Measurements from ENCODE around the gene BTBD9.

BTBD9 gene

DNA sequence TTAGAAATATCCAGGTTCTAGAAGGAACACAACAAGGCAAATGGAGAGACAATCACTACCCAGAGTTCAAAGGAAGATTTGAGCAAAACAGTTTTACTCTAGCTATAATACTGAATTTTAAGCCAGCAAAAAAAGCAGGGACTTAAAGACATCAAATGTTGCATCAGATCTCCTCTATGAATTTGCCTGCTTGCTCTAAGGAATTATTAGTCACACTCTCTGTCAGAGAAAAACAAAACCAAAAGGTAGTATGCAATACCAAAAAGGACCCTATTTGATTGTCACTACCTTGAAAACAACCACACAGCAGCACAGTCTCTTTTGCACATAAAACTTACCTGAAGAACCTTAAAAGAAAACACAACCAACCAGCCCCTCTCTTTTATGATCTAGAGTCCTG lies 46.3 kb downstream of the BTBD9 start:
- DNase-seq = no peak

DNA sequence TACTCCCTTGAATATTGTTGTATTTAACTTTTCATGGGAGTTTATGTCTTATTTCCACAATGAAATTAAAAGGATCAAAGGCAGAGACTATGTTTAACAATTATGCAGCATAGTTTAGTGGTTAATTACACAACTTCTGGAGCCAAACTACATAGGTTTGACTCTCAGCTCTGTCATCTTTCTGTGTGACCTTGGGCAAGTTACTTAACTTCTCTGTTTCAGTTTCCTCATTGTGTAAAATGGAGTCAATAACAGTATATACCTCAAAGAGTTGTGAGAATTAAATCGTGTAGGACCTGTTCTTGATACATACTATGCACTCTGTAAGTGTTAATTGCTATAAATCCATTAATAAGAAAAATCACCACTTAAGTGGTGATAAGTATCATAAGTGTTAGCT lies 48.3 kb downstream of the BTBD9 start:
- no peak for DNase-seq

DNA sequence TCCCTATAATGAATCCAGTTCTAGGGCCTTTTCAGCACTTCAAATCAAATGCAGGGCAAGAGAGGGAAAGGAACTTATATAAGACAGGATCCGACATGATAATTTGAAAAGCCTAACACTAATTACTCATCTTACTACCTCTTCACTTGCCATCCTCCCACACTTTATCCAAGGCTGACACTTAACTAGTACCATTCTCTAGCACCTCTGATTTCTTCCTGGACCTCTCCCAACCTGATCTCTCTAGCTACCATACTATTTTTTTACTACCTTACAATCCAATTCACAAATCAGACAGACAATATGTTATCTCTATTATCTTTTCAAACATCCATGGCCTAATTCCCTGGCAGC lies 50.4 kb downstream of the BTBD9 start:
- DNase-seq = no peak

- DNase-seq = no peak
Measured at GRCh38 chr6:38588631-38589366, 50.9 kb downstream of the BTBD9 start.

GRCh38 chr6:38587766-38588362 lies 51.9 kb downstream of the BTBD9 start:
- DNase-seq = no peak

DNA sequence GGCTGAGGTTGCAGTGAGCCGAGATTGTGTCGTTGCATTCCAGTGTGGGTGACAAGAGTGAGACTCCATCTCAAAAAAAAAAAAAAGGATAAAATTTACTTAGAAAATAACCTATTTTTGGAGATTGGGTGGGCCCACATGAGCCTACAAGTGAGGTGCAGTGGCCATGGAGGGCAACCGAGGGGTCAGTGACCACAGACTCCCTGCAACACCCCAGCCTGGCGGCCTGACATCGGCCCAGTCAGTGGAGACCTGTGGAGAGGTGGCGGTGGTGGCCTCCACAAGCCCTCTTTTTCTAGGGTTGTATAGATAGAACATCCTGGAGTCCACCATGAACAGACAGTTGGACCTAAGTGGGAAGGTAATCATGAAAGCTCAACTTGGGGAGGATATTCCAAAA lies 52.7 kb downstream of the BTBD9 start:
- DNase-seq = no peak

- DNase-seq = no peak
Measured at GRCh38 chr6:38584731-38585130, 55.0 kb downstream of the BTBD9 start.

GRCh38 chr6:38583523-38583922 lies 56.2 kb downstream of the BTBD9 start:
- DNase-seq = no peak

- no peak for DNase-seq
Measured at GRCh38 chr6:38580030-38580429, 59.7 kb downstream of the BTBD9 start.

DNA sequence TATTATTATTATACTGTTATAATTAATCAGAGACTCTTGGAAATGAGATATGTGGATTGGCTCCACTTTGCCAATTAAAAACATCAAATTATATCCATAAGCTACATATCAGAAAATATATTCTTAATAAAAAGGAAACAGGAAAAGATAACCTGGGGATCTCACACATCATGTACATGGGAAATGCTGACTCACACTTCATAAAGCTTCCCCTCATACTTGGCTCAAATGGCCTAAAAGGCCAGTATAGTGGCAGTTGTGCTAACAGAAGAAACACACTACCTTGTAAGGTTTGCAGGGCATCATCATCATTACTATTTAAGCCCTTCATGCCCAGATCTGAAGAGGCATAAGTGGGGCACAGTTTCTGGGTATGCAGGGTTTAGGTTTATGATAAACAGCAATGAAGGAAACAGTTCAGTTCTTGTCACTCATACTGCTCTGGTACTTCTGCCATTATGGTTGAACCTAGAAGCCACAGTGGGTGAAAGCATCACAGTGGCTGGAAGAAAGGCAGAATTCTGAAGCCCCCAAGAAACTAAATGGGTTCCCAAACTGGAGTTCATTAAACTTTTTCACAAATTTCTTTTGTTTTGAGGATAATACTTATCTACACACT lies 60.6 kb downstream of the BTBD9 start:
- no peak for DNase-seq

GRCh38 chr6:38578075-38578474 lies 61.7 kb downstream of the BTBD9 start:
- no peak for DNase-seq

- no peak for DNase-seq
Measured at GRCh38 chr6:38577492-38577891, 62.2 kb downstream of the BTBD9 start.

DNA sequence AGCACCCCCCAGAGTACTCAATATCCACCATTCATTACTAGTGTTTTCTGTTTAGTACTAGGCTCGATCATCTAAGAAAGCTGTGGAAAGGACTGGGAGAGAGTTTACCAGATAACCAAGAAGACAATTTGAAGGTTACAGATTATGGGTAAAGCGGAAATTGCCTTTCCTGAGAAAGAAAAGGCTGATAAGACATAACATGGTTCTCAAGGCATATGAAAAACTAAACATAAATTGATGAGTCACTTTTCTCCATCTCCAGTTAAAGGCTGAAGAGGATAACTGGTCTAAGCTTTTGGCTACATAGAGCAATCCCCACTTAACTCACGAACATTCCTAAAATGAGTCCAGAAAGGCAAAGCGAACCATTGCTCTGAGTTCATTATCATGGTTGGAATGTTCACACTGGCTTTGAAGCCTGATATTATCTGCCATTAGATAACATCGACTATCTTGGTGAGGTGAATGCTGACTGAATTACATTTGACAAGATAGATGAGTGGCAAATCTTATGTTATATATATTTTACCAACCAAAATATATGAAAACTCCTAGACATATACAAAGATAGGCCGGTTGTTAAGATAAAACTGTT lies 65.8 kb downstream of the BTBD9 start:
- no peak for DNase-seq

GRCh38 chr6:38572186-38572813 lies 67.4 kb downstream of the BTBD9 start:
- DNase-seq = no peak

- no peak for DNase-seq
Measured at GRCh38 chr6:38571721-38572120, 68.0 kb downstream of the BTBD9 start.

GRCh38 chr6:38570750-38571149 lies 69.0 kb downstream of the BTBD9 start:
- peak; percentile 39 for DNase-seq

DNA sequence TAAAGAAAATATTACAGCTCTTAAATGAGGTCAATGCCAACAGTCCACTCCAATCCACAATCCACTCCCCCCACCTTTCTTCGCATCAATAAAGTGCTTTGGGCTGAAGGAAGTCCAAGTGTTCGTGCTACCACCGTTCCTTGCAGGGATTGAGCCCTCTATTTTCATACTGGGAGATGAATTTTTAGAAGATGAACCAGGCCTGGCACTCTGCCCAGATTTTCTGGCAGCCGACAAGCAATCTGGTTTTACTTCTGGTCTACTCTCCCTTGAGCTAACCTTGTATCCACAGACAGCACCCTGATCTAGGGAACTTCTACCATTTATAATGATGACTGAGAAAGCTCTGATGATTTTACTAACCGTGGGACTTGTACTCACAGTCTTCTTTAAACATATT lies 72.3 kb downstream of the BTBD9 start:
- peak; percentile 51 for DNase-seq

DNA sequence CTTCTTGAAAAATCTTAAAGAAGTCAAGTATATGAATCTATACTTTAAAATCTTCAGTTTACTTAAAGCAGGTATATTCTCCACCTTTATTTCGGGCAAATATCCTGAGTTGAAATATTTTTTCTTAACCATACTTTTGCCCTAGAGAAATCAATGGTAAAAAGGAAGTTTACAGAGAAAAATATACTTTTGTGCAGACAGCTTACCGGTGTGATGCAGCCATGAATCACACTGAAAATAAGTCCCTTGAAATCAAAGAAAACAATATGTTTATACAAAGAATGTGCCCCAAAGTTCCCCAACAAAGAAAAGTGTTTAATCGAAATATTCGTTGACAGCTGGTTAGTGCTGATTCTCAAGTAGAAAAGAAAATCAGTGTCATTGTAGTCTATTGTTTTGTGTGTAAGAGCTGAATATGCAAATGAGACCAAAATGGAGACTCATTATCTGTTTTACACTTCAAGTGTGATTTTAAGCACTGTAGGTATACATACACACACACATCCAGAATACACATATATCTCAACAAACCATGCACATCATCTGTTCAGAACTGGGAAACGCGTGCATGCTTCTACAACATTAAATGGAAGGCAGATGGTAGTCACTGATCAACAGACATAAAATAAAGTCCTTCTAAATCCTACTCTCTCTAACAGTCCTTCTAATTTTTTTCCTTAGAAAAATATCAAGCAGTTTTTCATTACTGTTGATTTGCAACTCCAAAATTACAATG lies 73.3 kb downstream of the BTBD9 start:
- DNase-seq = no peak

DNA sequence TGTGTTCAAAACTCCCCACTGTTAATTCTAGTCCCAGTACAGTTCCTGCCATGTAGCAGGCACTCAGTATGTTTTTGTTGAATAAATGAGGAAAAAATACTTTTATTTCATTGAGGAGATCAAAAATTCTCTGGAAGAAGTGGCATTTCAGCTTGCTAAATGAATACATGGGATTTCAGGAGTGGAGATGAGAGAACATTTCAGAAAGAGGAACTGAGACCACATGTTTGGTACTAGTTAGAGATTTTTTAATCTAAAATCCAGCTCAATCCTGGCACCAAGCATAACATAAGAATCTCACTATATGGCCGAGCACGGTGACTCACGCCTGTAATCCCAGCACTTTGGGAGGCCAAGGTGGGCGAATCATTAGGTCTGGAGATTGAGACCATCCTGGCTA lies 75.4 kb downstream of the BTBD9 start:
- no peak for DNase-seq

DNA sequence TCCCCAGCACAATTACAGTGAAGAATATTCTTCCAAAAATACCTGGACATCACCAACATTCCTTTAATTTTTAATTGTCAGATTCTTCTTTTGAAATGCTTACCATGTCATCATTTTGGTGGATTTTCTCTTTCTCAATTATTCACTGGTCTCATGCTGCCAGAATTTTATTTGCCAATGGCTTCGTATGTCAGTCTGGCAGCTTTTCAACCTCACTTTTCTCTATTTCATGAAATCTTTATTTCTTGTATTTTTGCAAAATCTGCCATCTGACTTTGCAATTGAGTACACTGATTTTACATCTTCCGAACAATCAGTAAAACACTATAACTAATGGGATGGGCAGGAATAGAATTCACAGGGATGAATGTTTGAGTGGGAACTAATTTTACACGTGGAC lies 84.1 kb downstream of the BTBD9 start:
- no peak for DNase-seq

- DNase-seq = no peak
Measured at GRCh38 chr6:38554700-38555413, 84.9 kb downstream of the BTBD9 start.

DNA sequence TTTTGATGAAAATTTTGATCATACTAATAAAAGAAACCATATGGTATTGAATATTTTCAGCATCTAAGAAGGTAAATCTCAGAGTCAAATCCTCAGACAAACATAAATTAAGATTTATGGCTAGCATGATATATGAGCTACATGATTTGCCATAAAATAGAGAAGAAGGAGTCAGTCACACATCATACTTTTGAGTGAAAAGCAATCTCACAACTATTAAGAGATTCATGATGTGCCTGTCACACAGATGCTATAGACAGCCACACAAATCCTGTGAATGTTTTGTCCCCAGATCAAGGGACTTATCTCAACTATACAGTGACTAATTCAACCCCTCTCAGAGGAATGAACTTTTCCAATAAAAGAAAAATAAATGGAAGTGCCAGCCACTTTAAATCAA lies 85.7 kb downstream of the BTBD9 start:
- DNase-seq = no peak

Data from eye (tissue), 1 donor.